ENCODE measurements around the gene SNAPIN.
"Not testable (repeated sequence)": the region's sequence is repeated elsewhere in the genome, so short reads cannot be mapped to it uniquely, and the experiment has no call there.

SNAPIN gene

GRCh38 chr1:153649137-153649862 is 9.2 kb upstream of the SNAPIN start:
- DNase-seq, result peak; percentile 90

- peak; percentile 22 for DNase-seq
Observed at GRCh38 chr1:153649863-153650235, 8.7 kb upstream of the SNAPIN start.

GRCh38 chr1:153651771-153652170 is 6.7 kb upstream of the SNAPIN start:
- DNase-seq, result no peak

GRCh38 chr1:153652805-153653500 is 5.5 kb upstream of the SNAPIN start:
- DNase-seq, result no peak

GRCh38 chr1:153655333-153655732 is 3.2 kb upstream of the SNAPIN start:
- DNase-seq, result no peak

GRCh38 chr1:153659175-153659534 is 652 bp downstream of the SNAPIN start:
- DNase-seq, result no peak

GRCh38 chr1:153659656-153660055 is 1.2 kb downstream of the SNAPIN start:
- no peak for DNase-seq

GRCh38 chr1:153661111-153661708 is 2.7 kb downstream of the SNAPIN start:
- no peak for DNase-seq

- DNase-seq, result no peak
Observed at GRCh38 chr1:153662269-153662668, 3.8 kb downstream of the SNAPIN start.

GRCh38 chr1:153663211-153663610 is 4.7 kb downstream of the SNAPIN start:
- DNase-seq, result no peak

GRCh38 chr1:153667439-153667838 is 8.9 kb downstream of the SNAPIN start:
- no peak for DNase-seq

- not testable (repeated sequence) for DNase-seq
Observed at GRCh38 chr1:153668672-153669071, 10.2 kb downstream of the SNAPIN start.

GRCh38 chr1:153669606-153670005 is 11.1 kb downstream of the SNAPIN start:
- no peak for DNase-seq

- DNase-seq, result no peak
Observed at GRCh38 chr1:153670257-153670858, 11.9 kb downstream of the SNAPIN start.

GRCh38 chr1:153670859-153671627 is 12.5 kb downstream of the SNAPIN start, which contains the start of gene ILF2:
ILF2 (minus strand) TSS chr1:153670993; CDS start chr1:153670922, 71 bp downstream.
- peak; percentile 100 for DNase-seq

- DNase-seq, result peak; percentile 68
Observed at GRCh38 chr1:153671628-153672353, 13.3 kb downstream of the SNAPIN start.

GRCh38 chr1:153673511-153673910 is 15.0 kb downstream of the SNAPIN start:
- peak; percentile 68 for DNase-seq

- peak; percentile 60 for DNase-seq
Observed at GRCh38 chr1:153677718-153678518, 19.4 kb downstream of the SNAPIN start.

- DNase-seq, result peak; percentile 21
Observed at GRCh38 chr1:153678519-153679336, 20.2 kb downstream of the SNAPIN start, which contains the start of gene NPR1. NPR1 (plus strand) TSS chr1:153678688; CDS start chr1:153679109, 421 bp downstream.
